CD14-positive monocyte (primary cell): ENCODE results near the gene PPM1M. TPM values are rescaled to one million over a fixed set of nuclear protein-coding genes. Genes with fewer than 3 reads are reported as not detected.

Source experiments
- DNase-seq, 3 donors: peaks; one replicate each; pipeline ENCODE4 v3.0.0-alpha.2; 2011 to 2022
- H2AFZ ChIP-seq: 2 replicates; pipeline ENCODE4 v1.6.0; 2012; ENCODE audit warnings: mild to moderate bottlenecking, low read depth, low read length, inconsistent platforms; ENCODE audit not compliant: insufficient read depth, poor library complexity, severe bottlenecking
- H3K27ac ChIP-seq, 2 donors: 1 replicate in 1 of 2; 2 replicates in 1 of 2; pipeline ENCODE4 v1.5.1; 2012 to 2013; ENCODE audit warnings: low read length in 2 of 2, control low read depth in 1 of 2, inconsistent platforms in 1 of 2, low read depth in 1 of 2, mild to moderate bottlenecking in 1 of 2
- H3K27me3 ChIP-seq, 2 donors: one replicate each; pipeline versions ENCODE4 v1.6.0 to v1.6.1; 2011 to 2013; ENCODE audit warnings: low read length in 2 of 2; ENCODE audit not compliant: control insufficient read depth in 2 of 2, insufficient read depth in 2 of 2
- H3K36me3 ChIP-seq, 2 donors: replicated peaks in 1 of 2; 1 replicate in 1 of 2; 2 replicates in 1 of 2; pipeline versions ENCODE4 v1.5.1 to v1.6.1; 2012 to 2013; ENCODE audit warnings: low read length in 2 of 2, control low read depth in 1 of 2, inconsistent platforms in 1 of 2, mild to moderate bottlenecking in 1 of 2; ENCODE audit not compliant: insufficient read depth in 2 of 2, control insufficient read depth in 1 of 2
- H3K4me1 ChIP-seq, 2 donors: 1 replicate in 1 of 2; 2 replicates in 1 of 2; pipeline versions ENCODE4 v1.5.1 to v1.6.1; 2012 to 2013; ENCODE audit warnings: low read length in 2 of 2, control low read depth in 1 of 2, inconsistent platforms in 1 of 2, mild to moderate bottlenecking in 1 of 2, moderate library complexity in 1 of 2; ENCODE audit not compliant: insufficient read depth in 2 of 2, control insufficient read depth in 1 of 2
- H3K4me2 ChIP-seq: replicated peaks from 2 replicates; pipeline ENCODE3; 2012; ENCODE audit warnings: low read length, moderate library complexity, mild to moderate bottlenecking; ENCODE audit not compliant: poor library complexity, severe bottlenecking; ENCODE audit errors: extremely low read depth
- H3K4me3 ChIP-seq, 3 experiments: fragments of 200-600 bp in 1 of 3; sonication (generic) in 1 of 3; replicated peaks in 1 of 3; 1 replicate in 2 of 3; 2 replicates in 1 of 3; pipeline ENCODE4 v1.5.1; 2011 to 2013; ENCODE audit warnings: low read length in 3 of 3, mild to moderate bottlenecking in 3 of 3, control low read depth in 2 of 3, low read depth in 2 of 3, inconsistent platforms in 1 of 3, moderate library complexity in 1 of 3
- H3K79me2 ChIP-seq: 2 replicates; pipeline ENCODE4 v1.6.0; 2012; ENCODE audit warnings: mild to moderate bottlenecking, control low read depth, inconsistent platforms, low read length, moderate library complexity; ENCODE audit not compliant: insufficient read depth
- H3K9ac ChIP-seq: 2 replicates; pipeline ENCODE4 v1.6.0; 2017; ENCODE audit warnings: low read length, mild to moderate bottlenecking; ENCODE audit not compliant: insufficient read depth, poor library complexity, severe bottlenecking
- H3K9me3 ChIP-seq, 2 donors: replicated peaks in 1 of 2; 1 replicate in 1 of 2; 2 replicates in 1 of 2; pipeline versions ENCODE4 v1.5.1 to v1.6.1; 2012 to 2013; ENCODE audit warnings: low read length in 2 of 2, control low read depth in 1 of 2; ENCODE audit not compliant: control insufficient read depth in 1 of 2, insufficient read depth in 1 of 2
- H4K20me1 ChIP-seq: 2 replicates; pipeline ENCODE4 v1.6.0; 2012; ENCODE audit warnings: mild to moderate bottlenecking, low read length, control low read depth, moderate library complexity; ENCODE audit not compliant: insufficient read depth
- H3K27ac Mint-ChIP-seq, 7 donors: one replicate each; pipeline ENCODE4 v1.8.0; 2020; ENCODE audit warnings: mild to moderate bottlenecking in 7 of 7, mixed read lengths in 7 of 7, moderate library complexity in 6 of 7, inconsistent platforms in 2 of 7
- H3K27me3 Mint-ChIP-seq, 3 donors: one replicate each; pipeline ENCODE4 v1.8.0; 2021 to 2022; ENCODE audit warnings: low read depth in 3 of 3, mild to moderate bottlenecking in 3 of 3, mixed read lengths in 3 of 3, moderate library complexity in 3 of 3, inconsistent platforms in 1 of 3
- H3K36me3 Mint-ChIP-seq, 2 donors: one replicate each; pipeline ENCODE4 v1.8.0; 2020; ENCODE audit warnings: mixed read lengths in 2 of 2, inconsistent platforms in 1 of 2, mild to moderate bottlenecking in 1 of 2
- H3K4me1 Mint-ChIP-seq: one replicate; pipeline ENCODE4 v1.8.0; 2020; ENCODE audit warnings: mild to moderate bottlenecking, mixed read lengths
- H3K4me3 Mint-ChIP-seq, 2 donors: one replicate each; pipeline ENCODE4 v1.8.0; 2020; ENCODE audit warnings: mild to moderate bottlenecking in 2 of 2, mixed read lengths in 2 of 2, moderate library complexity in 1 of 2
- H3K9me3 Mint-ChIP-seq, 7 donors: one replicate each; pipeline ENCODE4 v1.8.0; 2020 to 2022; ENCODE audit warnings: mixed read lengths in 7 of 7, mild to moderate bottlenecking in 6 of 7, moderate library complexity in 6 of 7, inconsistent platforms in 2 of 7
- CTCF ChIP-seq: fragments of 200-600 bp; IDR thresholded peaks from one replicate; pipeline ENCODE4 v1.8.0; 2022; ENCODE audit warnings: antibody characterized with exemption, mild to moderate bottlenecking
- WGBS: methylation state at CpG from one replicate; pipeline ENCODE4 v1.1.5; 2013; ENCODE audit warnings: missing lambda C conversion rate; ENCODE audit not compliant: insufficient coverage; 5-methylcytosine and 5-hydroxymethylcytosine counted together
- intact Hi-C, 2 donors: fragments of 100-400 bp; cut with micrococcal nuclease; formaldehyde crosslinking; loops; one replicate each; pipeline versions ENCODE4 v1.15.0 to v1.15.1; 2023
- polyA plus RNA-seq, 3 donors: library from polyadenylated mRNA; depleted of rRNA in 1 of 3; unstranded in 2 of 3; stranded (reverse) in 1 of 3; fragments of 300-500 nt in 2 of 3; fragments of >200 nt in 1 of 3; fragmentation: Illumina TruSeq in 2 of 3; gene quantifications; 1 replicate in 2 of 3; 2 replicates in 1 of 3; pipeline ENCODE4 v1.2.3, GENCODE V29; 2012 to 2021

PPM1M gene
- polyA plus RNA-seq, 3 donors, result 92.8 to 144 (median 120) TPM

- Mint-ChIP-seq H3K9me3 (peaks cover 0 to 3% (median 0%) of the 10 kb centered on the region in 7 donors), H3K4me3 (no peak overlapping the region), H3K36me3 (peaks cover 77 to 98% of the 10 kb centered on the region in 2 donors), H3K4me1 (peaks cover 25% of the 10 kb centered on the region), H3K27me3 (no peaks in the 10 kb centered on the region), H3K27ac (peak overlapping the region in 3 of 7 donors; percentile 10 to 71 (median 33))
- Histone ChIP-seq H3K9ac (no peak overlapping the region), H3K4me2 (no peak overlapping the region), H3K27me3 (no peaks in the 10 kb centered on the region), H4K20me1 (peaks cover 96% of the 10 kb centered on the region), H3K4me3 (no peak overlapping the region), H2AFZ (no peak overlapping the region), H3K27ac (no peak overlapping the region), H3K4me1 (peaks cover 13 to 16% of the 10 kb centered on the region in 2 donors), H3K79me2 (peaks cover 70% of the 10 kb centered on the region), H3K9me3 (no peaks in the 10 kb centered on the region), H3K36me3 (peaks cover 84 to 96% of the 10 kb centered on the region in 2 donors)
- no peak for TF ChIP-seq CTCF
- intact Hi-C loops, result no loop called here
- DNase-seq, result no peak
- 100% methylated on average over 4 of the region's 4 CpGs for WGBS
Observed at GRCh38 chr3:52257911-52258310, 12.4 kb downstream of the PPM1M start.

GRCh38 chr3:52259035-52259434 lies 13.5 kb downstream of the PPM1M start:
- no CpG with 5 or more reads among the region's 1 CpG for WGBS
- no peak for TF ChIP-seq CTCF
- H3K4me1 Mint-ChIP-seq, result peaks cover 25% of the 10 kb centered on the region

More at GRCh38 chr3:52259035-52259434, 13.5 kb downstream of the PPM1M start:
- Histone ChIP-seq H3K79me2 (peaks cover 81% of the 10 kb centered on the region), H3K4me1 (peaks cover 9 to 13% of the 10 kb centered on the region in 2 donors), H3K36me3 (peaks cover 91 to 100% of the 10 kb centered on the region in 2 donors), H3K9me3 (no peaks in the 10 kb centered on the region), H4K20me1 (peaks cover 99% of the 10 kb centered on the region), H3K9ac (no peak overlapping the region), H3K4me3 (no peak overlapping the region), H3K4me2 (no peak overlapping the region), H3K27me3 (no peaks in the 10 kb centered on the region), H3K27ac (no peak overlapping the region), H2AFZ (no peak overlapping the region)
- H3K4me3 Mint-ChIP-seq, result no peak overlapping the region
- peak overlapping the region in 1 of 7 donors; percentile 69 for H3K27ac Mint-ChIP-seq
- peaks cover 0 to 1% (median 0%) of the 10 kb centered on the region in 3 donors for H3K27me3 Mint-ChIP-seq
- peaks cover 0 to 3% (median 0%) of the 10 kb centered on the region in 7 donors for H3K9me3 Mint-ChIP-seq
- intact Hi-C loops, result no loop called here
- peaks cover 86 to 100% of the 10 kb centered on the region in 2 donors for H3K36me3 Mint-ChIP-seq
- DNase-seq, result no peak
